Activated naive CD8-positive, alpha-beta T cell (primary cell): ENCODE results near the gene SFMBT2.
"Not testable (repeated sequence)": the region's sequence is repeated elsewhere in the genome, so short reads cannot be mapped to it uniquely, and the experiment has no call there.

Experiments
- H3K27ac Mint-ChIP-seq: one replicate; pipeline ENCODE4 v1.8.0; 2021; ENCODE audit warnings: mixed read lengths
- H3K27me3 Mint-ChIP-seq: one replicate; pipeline ENCODE4 v1.8.0; 2021; ENCODE audit warnings: mixed read lengths
- H3K36me3 Mint-ChIP-seq: one replicate; pipeline ENCODE4 v1.8.0; 2021; ENCODE audit warnings: mixed read lengths
- H3K4me1 Mint-ChIP-seq: one replicate; pipeline ENCODE4 v1.8.0; 2021; ENCODE audit warnings: low read depth, mixed read lengths
- H3K4me3 Mint-ChIP-seq: one replicate; pipeline ENCODE4 v1.8.0; 2021; ENCODE audit warnings: mild to moderate bottlenecking, mixed read lengths
- H3K9me3 Mint-ChIP-seq: one replicate; pipeline ENCODE4 v1.8.0; 2021; ENCODE audit warnings: low read depth, mixed read lengths

The SFMBT2 gene

GRCh38 chr10:7301006-7301778 is 109.6 kb downstream of the SFMBT2 start:
- no peaks in the 10 kb centered on the region for H3K27me3 Mint-ChIP-seq
- no peak overlapping the region for H3K4me3 Mint-ChIP-seq
- no peak overlapping the region for H3K27ac Mint-ChIP-seq
- H3K36me3 Mint-ChIP-seq: peaks cover 16% of the 10 kb centered on the region
- H3K9me3 Mint-ChIP-seq: no peaks in the 10 kb centered on the region
- peaks cover 60% of the 10 kb centered on the region for H3K4me1 Mint-ChIP-seq

GRCh38 chr10:7300384-7300971 is 110.4 kb downstream of the SFMBT2 start:
- Mint-ChIP-seq H3K9me3 (no peaks in the 10 kb centered on the region), H3K4me1 (peaks cover 67% of the 10 kb centered on the region), H3K4me3 (no peak overlapping the region), H3K27ac (no peak overlapping the region), H3K27me3 (no peaks in the 10 kb centered on the region), H3K36me3 (peaks cover 16% of the 10 kb centered on the region)

GRCh38 chr10:7299601-7300325 is 111.1 kb downstream of the SFMBT2 start:
- Mint-ChIP-seq H3K36me3 (peaks cover 16% of the 10 kb centered on the region), H3K4me1 (peaks cover 72% of the 10 kb centered on the region), H3K4me3 (peak overlapping the region; percentile 23)
- H3K9me3 Mint-ChIP-seq, H3K27me3 Mint-ChIP-seq, H3K27ac Mint-ChIP-seq: not testable (repeated sequence)

GRCh38 chr10:7298495-7298894 is 112.3 kb downstream of the SFMBT2 start:
- H3K27ac Mint-ChIP-seq: no peak overlapping the region
- peaks cover 16% of the 10 kb centered on the region for H3K36me3 Mint-ChIP-seq
- no peak overlapping the region for H3K4me3 Mint-ChIP-seq
- peaks cover 74% of the 10 kb centered on the region for H3K4me1 Mint-ChIP-seq
- H3K27me3 Mint-ChIP-seq: no peaks in the 10 kb centered on the region
- no peaks in the 10 kb centered on the region for H3K9me3 Mint-ChIP-seq

- Mint-ChIP-seq H3K9me3 (no peaks in the 10 kb centered on the region), H3K27ac (no peak overlapping the region), H3K4me3 (no peak overlapping the region), H3K36me3 (peaks cover 11% of the 10 kb centered on the region), H3K27me3 (no peaks in the 10 kb centered on the region), H3K4me1 (peaks cover 67% of the 10 kb centered on the region)
These were observed 113.7 kb downstream of the SFMBT2 start for GRCh38 chr10:7297094-7297493.

GRCh38 chr10:7296648-7297047 is 114.2 kb downstream of the SFMBT2 start:
- H3K4me3 Mint-ChIP-seq: no peak overlapping the region
- H3K27ac Mint-ChIP-seq: no peak overlapping the region
- no peaks in the 10 kb centered on the region for H3K27me3 Mint-ChIP-seq
- peaks cover 9% of the 10 kb centered on the region for H3K36me3 Mint-ChIP-seq
- H3K4me1 Mint-ChIP-seq: peaks cover 69% of the 10 kb centered on the region
- H3K9me3 Mint-ChIP-seq: no peaks in the 10 kb centered on the region

GRCh38 chr10:7296076-7296475 is 114.8 kb downstream of the SFMBT2 start:
- Mint-ChIP-seq H3K4me1 (peaks cover 73% of the 10 kb centered on the region), H3K9me3 (no peaks in the 10 kb centered on the region), H3K4me3 (no peak overlapping the region), H3K36me3 (peaks cover 7% of the 10 kb centered on the region), H3K27ac (no peak overlapping the region), H3K27me3 (no peaks in the 10 kb centered on the region)

- Mint-ChIP-seq H3K4me1 (peaks cover 63% of the 10 kb centered on the region), H3K4me3 (no peak overlapping the region), H3K27ac (peak overlapping the region; percentile 85), H3K27me3 (no peaks in the 10 kb centered on the region), H3K36me3 (peaks cover 3% of the 10 kb centered on the region), H3K9me3 (no peaks in the 10 kb centered on the region)
These were observed 117.4 kb downstream of the SFMBT2 start for GRCh38 chr10:7293378-7293920.

- peaks cover 54% of the 10 kb centered on the region for H3K4me1 Mint-ChIP-seq
- peak overlapping the region; percentile 54 for H3K27ac Mint-ChIP-seq
- H3K36me3 Mint-ChIP-seq: no peaks in the 10 kb centered on the region
- no peak overlapping the region for H3K4me3 Mint-ChIP-seq
- no peaks in the 10 kb centered on the region for H3K27me3 Mint-ChIP-seq
- H3K9me3 Mint-ChIP-seq: no peaks in the 10 kb centered on the region
These were observed 119.2 kb downstream of the SFMBT2 start for GRCh38 chr10:7291487-7292270.

GRCh38 chr10:7288060-7288690 is 122.7 kb downstream of the SFMBT2 start:
- H3K27ac Mint-ChIP-seq: no peak overlapping the region
- no peaks in the 10 kb centered on the region for H3K9me3 Mint-ChIP-seq
- no peak overlapping the region for H3K4me3 Mint-ChIP-seq
- H3K27me3 Mint-ChIP-seq: no peaks in the 10 kb centered on the region
- peaks cover 34% of the 10 kb centered on the region for H3K4me1 Mint-ChIP-seq
- H3K36me3 Mint-ChIP-seq: peaks cover 3% of the 10 kb centered on the region

- Mint-ChIP-seq H3K4me3 (no peak overlapping the region), H3K36me3 (peaks cover 3% of the 10 kb centered on the region), H3K9me3 (no peaks in the 10 kb centered on the region), H3K4me1 (peaks cover 33% of the 10 kb centered on the region), H3K27me3 (no peaks in the 10 kb centered on the region), H3K27ac (no peak overlapping the region)
These were observed 123.5 kb downstream of the SFMBT2 start for GRCh38 chr10:7287377-7287776.

GRCh38 chr10:7285522-7286322 is 125.1 kb downstream of the SFMBT2 start:
- H3K4me3 Mint-ChIP-seq: no peak overlapping the region
- no peaks in the 10 kb centered on the region for H3K9me3 Mint-ChIP-seq
- no peak overlapping the region for H3K27ac Mint-ChIP-seq
- H3K27me3 Mint-ChIP-seq: no peaks in the 10 kb centered on the region
- H3K4me1 Mint-ChIP-seq: peaks cover 17% of the 10 kb centered on the region
- peaks cover 6% of the 10 kb centered on the region for H3K36me3 Mint-ChIP-seq

GRCh38 chr10:7283246-7283645 is 127.6 kb downstream of the SFMBT2 start:
- Mint-ChIP-seq H3K36me3 (peaks cover 10% of the 10 kb centered on the region), H3K4me1 (peaks cover 20% of the 10 kb centered on the region), H3K27ac (no peak overlapping the region), H3K27me3 (no peaks in the 10 kb centered on the region), H3K4me3 (no peak overlapping the region), H3K9me3 (no peaks in the 10 kb centered on the region)
